Measurements from ENCODE around the gene ZNF646.

The ZNF646 gene

DNA sequence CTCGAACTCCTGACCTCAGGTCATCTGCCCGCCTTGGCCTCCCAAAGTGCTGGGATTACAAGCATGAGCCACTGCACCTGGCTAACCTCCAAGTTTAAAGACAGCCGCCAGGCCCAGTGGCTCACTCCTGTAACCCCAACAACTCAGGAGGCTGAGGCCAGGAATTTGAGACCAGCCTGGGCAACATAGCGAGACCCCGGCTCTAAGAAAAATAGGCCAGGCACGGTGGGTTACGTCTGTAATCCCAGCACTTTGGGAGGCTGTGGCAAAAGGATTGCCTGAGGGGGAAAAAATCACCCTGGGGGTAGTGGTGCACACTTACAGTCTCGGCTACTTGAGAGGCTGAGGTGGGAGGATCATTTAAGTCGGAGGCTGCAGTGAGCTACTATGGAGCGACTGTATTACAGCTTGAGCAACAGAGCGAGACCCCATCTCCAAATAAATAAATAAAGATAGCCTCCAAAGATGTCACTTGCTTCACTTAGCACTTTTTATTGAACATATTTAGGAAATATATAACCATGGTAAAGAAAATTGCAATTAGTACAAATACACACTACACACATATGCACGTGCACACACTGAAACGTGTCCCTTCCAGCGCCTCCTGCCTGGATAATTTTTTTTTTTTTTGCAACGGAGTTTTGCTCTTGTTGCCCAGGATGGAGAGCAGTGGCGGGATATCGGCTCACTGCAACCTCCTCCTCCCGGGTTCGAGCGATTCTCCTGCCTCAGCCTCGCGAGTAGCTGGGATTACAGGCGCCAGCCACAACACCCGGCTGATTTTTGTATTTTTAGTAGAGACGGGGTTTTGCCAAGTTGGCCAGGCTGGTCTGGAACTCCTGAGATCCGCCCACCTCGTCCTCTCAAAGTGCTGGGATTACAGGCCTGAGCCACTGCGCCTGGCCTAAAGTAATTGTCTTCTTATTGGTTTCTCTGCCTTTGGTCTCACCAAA lies 32.6 kb downstream of the ZNF646 start:
- Histone ChIP-seq H3K4me3 (ENCODE audit: low read depth in 1 of 5, low read length in 5 of 5) (no peak overlapping the region), H3K36me3 (ENCODE audit: control insufficient read depth in 5 of 5, insufficient read depth in 5 of 5, low read length in 5 of 5) (peaks cover 0 to 26% (median 26%) of the 10 kb centered on the region in 5 donors), H3K4me1 (ENCODE audit: control insufficient read depth in 5 of 5, insufficient read depth in 5 of 5, low read length in 5 of 5) (peaks cover 2 to 28% (median 21%) of the 10 kb centered on the region in 5 donors), H3K27me3 (ENCODE audit: control insufficient read depth in 5 of 5, insufficient read depth in 4 of 5, low read length in 5 of 5) (no peaks in the 10 kb centered on the region), H3K9me3 (ENCODE audit: control insufficient read depth in 5 of 5, low read length in 5 of 5) (no peaks in the 10 kb centered on the region), H3K27ac (ENCODE audit: low read depth, low read length) (no peak overlapping the region), H3K9ac (ENCODE audit: low read length in 5 of 5) (no peak overlapping the region)

DNA sequence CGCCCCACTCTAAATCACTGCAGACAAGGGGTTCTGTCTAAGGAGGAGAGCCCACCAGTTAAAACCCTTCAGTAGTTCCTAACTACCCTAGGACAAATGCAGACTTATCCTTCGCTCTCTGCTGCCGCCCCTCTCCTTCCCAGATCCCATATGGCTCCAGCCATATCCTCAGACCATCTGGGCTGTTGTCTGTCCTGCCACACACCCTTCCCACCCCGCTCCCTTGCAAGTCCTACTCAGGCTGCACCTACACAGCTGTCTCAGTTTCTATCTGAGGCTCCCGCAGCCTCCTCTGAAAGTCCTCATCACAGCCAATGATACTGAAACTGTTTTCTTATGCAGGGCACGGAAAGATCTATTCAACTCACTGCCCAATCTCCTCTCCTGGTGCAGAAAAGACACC lies 33.2 kb downstream of the ZNF646 start:
- Histone ChIP-seq H3K4me1 (ENCODE audit: control insufficient read depth in 5 of 5, insufficient read depth in 5 of 5, low read length in 5 of 5) (peaks cover 2 to 29% (median 24%) of the 10 kb centered on the region in 5 donors), H3K4me3 (ENCODE audit: low read depth in 1 of 5, low read length in 5 of 5) (peak overlapping the region in 1 of 5 donors; percentile 19), H3K9ac (ENCODE audit: low read length in 5 of 5) (no peak overlapping the region), H3K36me3 (ENCODE audit: control insufficient read depth in 5 of 5, insufficient read depth in 5 of 5, low read length in 5 of 5) (peaks cover 0 to 33% (median 32%) of the 10 kb centered on the region in 5 donors), H3K27ac (ENCODE audit: low read depth, low read length) (no peak overlapping the region), H3K27me3 (ENCODE audit: control insufficient read depth in 5 of 5, insufficient read depth in 4 of 5, low read length in 5 of 5) (no peaks in the 10 kb centered on the region), H3K9me3 (ENCODE audit: control insufficient read depth in 5 of 5, low read length in 5 of 5) (no peaks in the 10 kb centered on the region)

DNA sequence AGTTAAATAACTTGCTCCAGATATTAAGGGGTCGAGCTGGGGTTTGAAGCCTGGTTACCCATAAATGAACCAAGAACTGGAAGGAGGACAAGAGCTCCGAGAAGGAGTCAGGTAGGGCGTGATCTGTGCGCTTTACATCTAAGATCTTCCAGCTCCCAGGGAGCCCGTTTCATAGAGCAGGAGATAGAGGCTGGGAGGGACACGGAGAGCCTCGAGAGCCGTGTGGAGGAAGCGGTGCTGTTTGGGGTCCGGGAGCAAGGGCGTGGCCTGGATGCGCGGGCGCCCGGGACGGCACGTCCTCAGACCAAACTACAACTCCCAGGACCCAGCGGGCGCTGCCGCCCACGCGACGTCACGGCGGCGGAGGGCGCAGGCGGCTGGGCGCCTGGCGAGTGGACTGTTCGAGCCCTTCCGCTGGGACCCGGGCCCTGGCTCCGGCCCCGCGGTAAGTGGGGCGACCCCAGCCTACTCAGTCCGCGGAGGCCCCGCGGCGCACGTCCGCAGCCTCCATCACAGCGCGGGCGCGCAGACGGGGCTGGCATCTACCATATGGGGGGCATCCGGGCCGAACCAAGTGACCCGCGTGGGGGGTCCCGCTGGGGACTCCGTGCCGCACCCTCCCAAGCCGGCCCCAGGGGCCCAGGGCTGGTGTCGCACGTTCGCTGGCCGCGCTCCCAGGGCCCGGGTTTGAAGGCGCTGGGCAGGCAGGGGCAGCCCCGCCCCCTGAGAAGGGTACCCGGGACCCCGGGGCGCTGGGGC lies 34.0 kb downstream of the ZNF646 start, which contains the start of gene BCKDK:
BCKDK (plus strand) TSS at position 352 of the 759 bp plus-strand sequence. CDS start 838 bp downstream, outside the sequence.
- Histone ChIP-seq H3K4me1 (ENCODE audit: control insufficient read depth in 5 of 5, insufficient read depth in 5 of 5, low read length in 5 of 5) (peaks cover 2 to 36% (median 31%) of the 10 kb centered on the region in 5 donors), H3K27me3 (ENCODE audit: control insufficient read depth in 5 of 5, insufficient read depth in 4 of 5, low read length in 5 of 5) (no peaks in the 10 kb centered on the region), H3K27ac (ENCODE audit: low read depth, low read length) (peak within 1 kb of the TSS; percentile 62), H3K4me3 (ENCODE audit: low read depth in 1 of 5, low read length in 5 of 5) (peak within 1 kb of the TSS; percentile 19 to 83 (median 77)), H3K36me3 (ENCODE audit: control insufficient read depth in 5 of 5, insufficient read depth in 5 of 5, low read length in 5 of 5) (peaks cover 0 to 39% (median 38%) of the 10 kb centered on the region in 5 donors), H3K9ac (ENCODE audit: low read length in 5 of 5) (peak within 1 kb of the TSS in 4 of 5 donors; percentile 91 to 94 (median 93)), H3K9me3 (ENCODE audit: control insufficient read depth in 5 of 5, low read length in 5 of 5) (no peaks in the 10 kb centered on the region)

- Histone ChIP-seq H3K27me3 (ENCODE audit: control insufficient read depth in 5 of 5, insufficient read depth in 4 of 5, low read length in 5 of 5) (no peaks in the 10 kb centered on the region), H3K36me3 (ENCODE audit: control insufficient read depth in 5 of 5, insufficient read depth in 5 of 5, low read length in 5 of 5) (peaks cover 0 to 39% (median 38%) of the 10 kb centered on the region in 5 donors), H3K9me3 (ENCODE audit: control insufficient read depth in 5 of 5, low read length in 5 of 5) (no peaks in the 10 kb centered on the region), H3K4me1 (ENCODE audit: control insufficient read depth in 5 of 5, insufficient read depth in 5 of 5, low read length in 5 of 5) (peaks cover 6 to 43% (median 38%) of the 10 kb centered on the region in 5 donors), H3K27ac (ENCODE audit: low read depth, low read length) (peak overlapping the region; percentile 62), H3K9ac (ENCODE audit: low read length in 5 of 5) (peak overlapping the region in 4 of 5 donors; percentile 91 to 94 (median 93)), H3K4me3 (ENCODE audit: low read depth in 1 of 5, low read length in 5 of 5) (peak overlapping the region in 4 of 5 donors; percentile 66 to 83 (median 80))
These were observed 34.8 kb downstream of the ZNF646 start for GRCh38 chr16:31108794-31109558.

DNA sequence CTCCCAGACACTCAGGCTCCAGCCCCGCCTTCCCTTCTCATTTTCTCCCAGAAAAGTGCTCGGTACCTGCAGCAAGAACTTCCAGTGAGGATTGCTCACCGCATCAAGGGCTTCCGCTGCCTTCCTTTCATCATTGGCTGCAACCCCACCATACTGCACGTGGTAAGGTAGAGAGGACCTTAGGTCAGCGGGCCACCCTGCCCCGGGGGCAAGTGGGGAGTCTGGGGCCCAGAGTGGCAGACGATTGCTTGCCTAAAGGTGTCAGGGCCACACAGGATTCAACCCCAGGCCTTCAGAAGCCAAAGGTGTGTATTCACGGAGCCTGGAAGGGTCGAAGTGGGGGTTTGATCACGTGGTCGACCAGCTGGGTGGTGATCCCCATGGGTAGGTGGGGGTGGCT lies 35.4 kb downstream of the ZNF646 start:
- Histone ChIP-seq H3K27ac (ENCODE audit: low read depth, low read length) (no peak overlapping the region), H3K4me3 (ENCODE audit: low read depth in 1 of 5, low read length in 5 of 5) (peak overlapping the region in 1 of 5 donors; percentile 82), H3K27me3 (ENCODE audit: control insufficient read depth in 5 of 5, insufficient read depth in 4 of 5, low read length in 5 of 5) (no peaks in the 10 kb centered on the region), H3K9ac (ENCODE audit: low read length in 5 of 5) (no peak overlapping the region), H3K4me1 (ENCODE audit: control insufficient read depth in 5 of 5, insufficient read depth in 5 of 5, low read length in 5 of 5) (peaks cover 6 to 43% (median 42%) of the 10 kb centered on the region in 5 donors), H3K36me3 (ENCODE audit: control insufficient read depth in 5 of 5, insufficient read depth in 5 of 5, low read length in 5 of 5) (peaks cover 0 to 39% (median 38%) of the 10 kb centered on the region in 5 donors), H3K9me3 (ENCODE audit: control insufficient read depth in 5 of 5, low read length in 5 of 5) (no peaks in the 10 kb centered on the region)

- Histone ChIP-seq H3K27ac (ENCODE audit: low read depth, low read length) (no peak overlapping the region), H3K9ac (ENCODE audit: low read length in 5 of 5) (no peak overlapping the region), H3K4me3 (ENCODE audit: low read depth in 1 of 5, low read length in 5 of 5) (no peak overlapping the region), H3K36me3 (ENCODE audit: control insufficient read depth in 5 of 5, insufficient read depth in 5 of 5, low read length in 5 of 5) (peaks cover 0 to 39% (median 38%) of the 10 kb centered on the region in 5 donors), H3K4me1 (ENCODE audit: control insufficient read depth in 5 of 5, insufficient read depth in 5 of 5, low read length in 5 of 5) (peaks cover 6 to 44% (median 43%) of the 10 kb centered on the region in 5 donors), H3K27me3 (ENCODE audit: control insufficient read depth in 5 of 5, insufficient read depth in 4 of 5, low read length in 5 of 5) (no peaks in the 10 kb centered on the region), H3K9me3 (ENCODE audit: control insufficient read depth in 5 of 5, low read length in 5 of 5) (no peaks in the 10 kb centered on the region)
These were observed 36.1 kb downstream of the ZNF646 start for GRCh38 chr16:31110106-31111034.

DNA sequence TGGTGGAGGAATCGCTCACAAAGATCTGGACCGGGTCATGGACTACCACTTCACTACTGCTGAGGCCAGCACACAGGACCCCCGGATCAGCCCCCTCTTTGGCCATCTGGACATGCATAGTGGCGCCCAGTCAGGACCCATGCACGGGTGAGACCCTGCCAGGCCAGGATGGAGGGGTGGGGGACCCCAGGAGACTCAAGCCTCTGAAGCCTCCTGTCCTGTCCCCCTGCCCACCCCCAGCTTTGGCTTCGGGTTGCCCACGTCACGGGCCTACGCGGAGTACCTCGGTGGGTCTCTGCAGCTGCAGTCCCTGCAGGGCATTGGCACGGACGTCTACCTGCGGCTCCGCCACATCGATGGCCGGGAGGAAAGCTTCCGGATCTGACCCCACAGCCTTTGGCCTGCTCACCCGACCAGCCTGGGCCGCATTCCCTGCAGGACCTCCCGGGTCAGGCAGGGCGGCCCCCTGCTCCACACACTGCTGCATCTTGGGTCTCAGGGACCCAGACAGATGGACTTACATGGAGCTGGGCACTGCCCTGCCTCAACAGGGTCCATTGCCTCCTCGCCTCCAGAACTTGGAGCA lies 37.8 kb downstream of the ZNF646 start:
- no peaks in the 10 kb centered on the region for H3K27me3 ChIP-seq (ENCODE audit: control insufficient read depth in 5 of 5, insufficient read depth in 4 of 5, low read length in 5 of 5)
- H3K27ac ChIP-seq (ENCODE audit: low read depth, low read length): peak overlapping the region; percentile 65
- H3K9ac ChIP-seq (ENCODE audit: low read length in 5 of 5): peak overlapping the region in 1 of 5 donors; percentile 6

GRCh38 chr16:31112711-31113110 lies 38.5 kb downstream of the ZNF646 start:
- Histone ChIP-seq H3K9ac (ENCODE audit: low read length in 5 of 5) (peak overlapping the region in 1 of 5 donors; percentile 6), H3K27me3 (ENCODE audit: control insufficient read depth in 5 of 5, insufficient read depth in 4 of 5, low read length in 5 of 5) (no peaks in the 10 kb centered on the region), H3K4me3 (ENCODE audit: low read depth in 1 of 5, low read length in 5 of 5) (no peak overlapping the region)

More for the DNA sequence above, 37.8 kb downstream of the ZNF646 start:
- Histone ChIP-seq H3K4me1 (ENCODE audit: control insufficient read depth in 5 of 5, insufficient read depth in 5 of 5, low read length in 5 of 5) (peaks cover 6 to 48% (median 36%) of the 10 kb centered on the region in 5 donors), H3K36me3 (ENCODE audit: control insufficient read depth in 5 of 5, insufficient read depth in 5 of 5, low read length in 5 of 5) (peaks cover 0 to 39% (median 38%) of the 10 kb centered on the region in 5 donors), H3K4me3 (ENCODE audit: low read depth in 1 of 5, low read length in 5 of 5) (no peak overlapping the region), H3K9me3 (ENCODE audit: control insufficient read depth in 5 of 5, low read length in 5 of 5) (no peaks in the 10 kb centered on the region)

More at GRCh38 chr16:31112711-31113110, 38.5 kb downstream of the ZNF646 start:
- Histone ChIP-seq H3K9me3 (ENCODE audit: control insufficient read depth in 5 of 5, low read length in 5 of 5) (no peaks in the 10 kb centered on the region), H3K36me3 (ENCODE audit: control insufficient read depth in 5 of 5, insufficient read depth in 5 of 5, low read length in 5 of 5) (peaks cover 0 to 39% (median 38%) of the 10 kb centered on the region in 5 donors), H3K27ac (ENCODE audit: low read depth, low read length) (peak overlapping the region; percentile 65), H3K4me1 (ENCODE audit: control insufficient read depth in 5 of 5, insufficient read depth in 5 of 5, low read length in 5 of 5) (peaks cover 5 to 49% (median 36%) of the 10 kb centered on the region in 5 donors)

Measured in subcutaneous abdominal adipose tissue (tissue), 5 donors.